OCI-LY7 (cell line): ENCODE measurements around the gene MID1. TPM values are rescaled to one million over a fixed set of nuclear protein-coding genes. Genes with fewer than 3 reads are reported as not detected.

ENCODE experiments used
- BruUV-seq: library from RNA; stranded (reverse); fragments of 400-500 nt; replicated peaks from 2 replicates; lab custom pipeline; 2021; lab: Mats Ljungman, UMichigan
- CTCF ChIA-PET: fragments of 300-600 bp; sonication (Branson Sonifier 250); formaldehyde crosslinking; loops from one replicate; lab custom pipeline; 2022; ENCODE audit warnings: antibody characterized with exemption; ENCODE audit not compliant: unreplicated experiment; lab: Charles Lee
- POLR2A ChIA-PET: fragments of 300-600 bp; sonication (Branson Sonifier 250); formaldehyde crosslinking; loops from one replicate; lab custom pipeline; 2022; ENCODE audit warnings: antibody characterized with exemption; lab: Charles Lee
- DNase-seq: peaks from one replicate; pipeline ENCODE4 v3.0.0-alpha.2; 2015; ENCODE audit warnings: low spot score
- H2AFZ ChIP-seq: fragments of 200-600 bp; sonication (generic), shearing (Covaris generic); 2 replicates; pipeline ENCODE4 v1.6.1; 2014; ENCODE audit warnings: mild to moderate bottlenecking, antibody characterized with exemption, low read length, moderate library complexity
- H3K27ac ChIP-seq: fragments of 200-600 bp; sonication (generic); 2 replicates; pipeline ENCODE4 v1.5.1; 2014; ENCODE audit warnings: mixed run types, low read depth, mild to moderate bottlenecking, moderate library complexity, low read length, inconsistent platforms; ENCODE audit not compliant: poor library complexity, severe bottlenecking
- H3K36me3 ChIP-seq: fragments of 200-600 bp; sonication (generic); 2 replicates; pipeline ENCODE4 v1.6.1; 2014; ENCODE audit warnings: mild to moderate bottlenecking, antibody characterized with exemption, low read length, moderate library complexity, mixed read lengths; ENCODE audit not compliant: insufficient read depth
- H3K4me1 ChIP-seq: fragments of 200-600 bp; sonication (generic); 2 replicates; pipeline ENCODE4 v1.5.1; 2014; ENCODE audit warnings: mild to moderate bottlenecking, low read length; ENCODE audit not compliant: insufficient read depth, poor library complexity, severe bottlenecking
- H3K4me2 ChIP-seq: fragments of 200-600 bp; sonication (generic); 2 replicates; pipeline ENCODE4 v1.6.1; 2014; ENCODE audit warnings: mild to moderate bottlenecking, low read length
- H3K4me3 ChIP-seq: fragments of 200-600 bp; sonication (generic); 2 replicates; pipeline ENCODE4 v1.5.1; 2014; ENCODE audit warnings: mild to moderate bottlenecking, low read depth, low read length; ENCODE audit not compliant: poor library complexity, severe bottlenecking
- H3K79me2 ChIP-seq: fragments of 200-600 bp; sonication (generic); 2 replicates; pipeline ENCODE4 v1.6.1; 2016; ENCODE audit warnings: low read depth, mild to moderate bottlenecking, low read length, moderate library complexity, mixed read lengths; ENCODE audit not compliant: insufficient read depth
- H3K9me2 ChIP-seq: fragments of 200-600 bp; sonication (generic); 2 replicates; pipeline ENCODE4 v1.6.1; 2016; ENCODE audit warnings: mild to moderate bottlenecking, low read length, mixed read lengths; ENCODE audit not compliant: insufficient read depth
- H3K9me3 ChIP-seq: fragments of 200-600 bp; sonication (generic); 2 replicates; pipeline ENCODE4 v1.6.1; 2014; ENCODE audit warnings: mild to moderate bottlenecking, mixed run types, low read length, mixed read lengths
- H4K20me1 ChIP-seq: fragments of 200-600 bp; sonication (generic); 2 replicates; pipeline ENCODE4 v1.6.1; 2014; ENCODE audit warnings: mild to moderate bottlenecking, antibody characterized with exemption, low read length, moderate library complexity, mixed read lengths; ENCODE audit not compliant: insufficient read depth
- EZH2phosphoT487 ChIP-seq: fragments of 200-600 bp; sonication (generic); IDR thresholded peaks from 2 replicates; pipeline ENCODE4 v1.6.1; 2018; ENCODE audit warnings: low read depth, borderline replicate concordance, mild to moderate bottlenecking, mixed run types, antibody characterized with exemption, low read length, moderate library complexity, mixed read lengths
- intact Hi-C: fragments of 100-400 bp; cut with micrococcal nuclease; formaldehyde crosslinking; loops from one replicate; pipeline ENCODE4 v1.10.0; 2022; ENCODE audit not compliant: unreplicated experiment
- total RNA-seq, 2 experiments: library from RNA; depleted of rRNA in 1 of 2; stranded (reverse); fragments of >200 nt in 1 of 2; shearing (Covaris generic) in 1 of 2; gene quantifications; 2 replicates each; pipeline ENCODE4 v1.2.3, GENCODE V29; 2014 to 2022
- TF ChIP-seq, protein P1 (sequence below): fragments of 200-600 bp; sonication (generic); conservative IDR thresholded peaks from 2 replicates; pipeline ENCODE4 v1.5.1; 2014; ENCODE audit warnings: mild to moderate bottlenecking, antibody characterized with exemption, low read length, moderate library complexity, mixed read lengths

Gene MID1
- total RNA-seq, 2 experiments from 2014 or later, result 0.76 to 1.0 TPM

DNA sequence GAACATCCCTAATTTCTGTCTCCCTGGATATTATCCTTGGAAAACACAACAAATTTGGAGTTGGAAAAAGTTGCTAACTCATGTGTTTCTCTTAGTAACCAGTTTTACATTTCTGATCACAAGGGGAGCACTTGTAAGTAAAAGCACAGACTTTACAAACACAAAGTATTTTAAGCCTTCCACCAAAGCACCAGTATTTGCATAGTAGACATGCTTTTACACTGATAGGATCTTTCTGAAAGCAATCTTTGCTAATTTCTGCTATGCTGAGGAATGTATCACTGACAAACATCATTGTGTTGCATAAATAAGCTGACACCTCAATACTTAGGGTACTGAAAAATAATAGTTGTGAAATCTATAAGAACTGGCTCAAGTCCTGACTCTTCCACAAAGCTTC, 100.6 kb downstream of the MID1 start:
- BruUV-seq, result no TSS peak
- Histone ChIP-seq H3K4me2 (no peak overlapping the region), H3K9me3 (no peaks in the 10 kb centered on the region), H3K27ac (no peak overlapping the region), H2AFZ (no peak overlapping the region), H3K4me1 (no peaks in the 10 kb centered on the region), H3K79me2 (no peaks in the 10 kb centered on the region), H3K4me3 (no peak overlapping the region), H4K20me1 (no peaks in the 10 kb centered on the region), H3K9me2 (no peaks in the 10 kb centered on the region), H3K36me3 (no peaks in the 10 kb centered on the region)
- TF ChIP-seq, protein P1, sequence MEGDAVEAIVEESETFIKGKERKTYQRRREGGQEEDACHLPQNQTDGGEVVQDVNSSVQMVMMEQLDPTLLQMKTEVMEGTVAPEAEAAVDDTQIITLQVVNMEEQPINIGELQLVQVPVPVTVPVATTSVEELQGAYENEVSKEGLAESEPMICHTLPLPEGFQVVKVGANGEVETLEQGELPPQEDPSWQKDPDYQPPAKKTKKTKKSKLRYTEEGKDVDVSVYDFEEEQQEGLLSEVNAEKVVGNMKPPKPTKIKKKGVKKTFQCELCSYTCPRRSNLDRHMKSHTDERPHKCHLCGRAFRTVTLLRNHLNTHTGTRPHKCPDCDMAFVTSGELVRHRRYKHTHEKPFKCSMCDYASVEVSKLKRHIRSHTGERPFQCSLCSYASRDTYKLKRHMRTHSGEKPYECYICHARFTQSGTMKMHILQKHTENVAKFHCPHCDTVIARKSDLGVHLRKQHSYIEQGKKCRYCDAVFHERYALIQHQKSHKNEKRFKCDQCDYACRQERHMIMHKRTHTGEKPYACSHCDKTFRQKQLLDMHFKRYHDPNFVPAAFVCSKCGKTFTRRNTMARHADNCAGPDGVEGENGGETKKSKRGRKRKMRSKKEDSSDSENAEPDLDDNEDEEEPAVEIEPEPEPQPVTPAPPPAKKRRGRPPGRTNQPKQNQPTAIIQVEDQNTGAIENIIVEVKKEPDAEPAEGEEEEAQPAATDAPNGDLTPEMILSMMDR, result no peak
- no peak for TF ChIP-seq EZH2phosphoT487
- ChIA-PET POLR2A (no interaction called here), CTCF (no interaction called here)
- intact Hi-C loops, result no loop called here
- DNase-seq, result no peak

DNA sequence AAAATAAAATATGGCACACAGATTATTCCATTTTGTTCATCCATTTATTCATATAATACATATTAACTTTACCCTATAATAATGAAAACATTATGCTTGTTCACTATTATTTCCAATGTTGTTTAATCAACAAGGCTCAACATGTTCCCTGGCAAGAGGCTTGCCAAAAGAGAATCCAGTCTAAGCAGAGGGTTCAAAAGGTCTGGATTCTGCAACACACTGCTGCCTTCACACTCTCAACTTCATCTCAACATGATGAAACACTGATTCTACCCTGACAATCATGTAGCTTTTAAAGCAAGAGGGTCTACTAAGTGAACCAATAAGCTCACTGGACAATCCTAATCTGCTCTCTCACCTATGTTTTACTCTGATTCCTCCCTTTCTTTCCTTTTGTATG, 101.1 kb downstream of the MID1 start:
- intact Hi-C loops, result no loop called here
- H2AFZ ChIP-seq, result no peak overlapping the region
- no peaks in the 10 kb centered on the region for H4K20me1 ChIP-seq
- ChIA-PET POLR2A (no interaction called here), CTCF (no interaction called here)
- no peak for TF ChIP-seq EZH2phosphoT487
- TF ChIP-seq, protein P1, result no peak
- H3K9me2 ChIP-seq, result no peaks in the 10 kb centered on the region
- no peak for DNase-seq
- H3K36me3 ChIP-seq, result no peaks in the 10 kb centered on the region
- no peaks in the 10 kb centered on the region for H3K9me3 ChIP-seq
- no peaks in the 10 kb centered on the region for H3K4me1 ChIP-seq
- no peak overlapping the region for H3K4me2 ChIP-seq
- no peak overlapping the region for H3K27ac ChIP-seq
- no TSS peak for BruUV-seq
- no peak overlapping the region for H3K4me3 ChIP-seq
- H3K79me2 ChIP-seq, result no peaks in the 10 kb centered on the region

DNA sequence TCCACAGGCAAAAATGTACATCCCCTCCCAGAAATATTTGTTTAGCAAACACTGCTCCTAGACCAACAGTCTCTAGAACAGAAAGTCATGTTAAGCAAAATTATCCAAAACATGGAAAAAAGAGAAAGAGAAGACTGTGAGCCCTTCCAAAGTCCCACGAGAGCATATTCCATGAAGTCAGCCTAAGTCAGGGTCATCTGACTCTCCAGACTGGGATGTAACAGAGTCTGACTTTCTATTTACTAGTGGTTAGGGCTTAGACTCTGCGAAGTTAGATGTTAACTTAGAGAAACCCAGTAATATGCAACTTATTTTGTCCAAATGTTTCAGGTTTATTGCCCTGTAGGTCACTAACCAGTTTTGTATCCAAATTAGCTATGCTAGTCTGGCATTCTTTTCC, 102.3 kb downstream of the MID1 start:
- no peaks in the 10 kb centered on the region for H3K4me1 ChIP-seq
- no peaks in the 10 kb centered on the region for H3K36me3 ChIP-seq
- H4K20me1 ChIP-seq, result no peaks in the 10 kb centered on the region
- H2AFZ ChIP-seq, result no peak overlapping the region
- H3K79me2 ChIP-seq, result no peaks in the 10 kb centered on the region
- H3K4me2 ChIP-seq, result no peak overlapping the region
- H3K9me3 ChIP-seq, result no peaks in the 10 kb centered on the region
- no peaks in the 10 kb centered on the region for H3K9me2 ChIP-seq
- no TSS peak for BruUV-seq
- POLR2A ChIA-PET, result no interaction called here
- intact Hi-C loops, result no loop called here
- H3K4me3 ChIP-seq, result no peak overlapping the region
- CTCF ChIA-PET, result no interaction called here
- H3K27ac ChIP-seq, result no peak overlapping the region
- TF ChIP-seq, protein P1, result no peak
- no peak for TF ChIP-seq EZH2phosphoT487
- DNase-seq, result no peak
